H1 (cell line): Measurements from ENCODE around the gene SH3PXD2A.

Experiments
- CHD1 ChIP-seq: IDR thresholded peaks from 2 replicates; pipeline ENCODE4 v1.6.1; 2012; ENCODE audit warnings: low read depth, low read length, improper control_type of control experiment
- CTCF ChIP-seq, 3 experiments: IDR thresholded peaks; 1 replicate in 2 of 3; 2 replicates in 1 of 3; pipeline versions ENCODE4 v1.5.1 to v1.6.1; 2011; ENCODE audit warnings: low read length in 3 of 3, mild to moderate bottlenecking in 3 of 3, inconsistent platforms in 2 of 3, low read depth in 1 of 3, moderate library complexity in 1 of 3; ENCODE audit not compliant: insufficient read depth in 1 of 3; ENCODE audit errors: control extremely low read depth in 1 of 3
- JUND ChIP-seq: IDR thresholded peaks from 2 replicates; pipeline ENCODE4 v1.6.1; 2011; ENCODE audit warnings: mild to moderate bottlenecking, improper control_type of control experiment, low read length
- POLR2AphosphoS5 ChIP-seq: IDR thresholded peaks from 2 replicates; pipeline ENCODE4 v1.6.1; 2011; ENCODE audit warnings: low read depth, low read length
- SIRT6 ChIP-seq: IDR thresholded peaks from one replicate; pipeline ENCODE4 v1.7.1; 2012; ENCODE audit warnings: low read length, inconsistent platforms
- ZNF274 ChIP-seq: IDR thresholded peaks from 2 replicates; pipeline ENCODE4 v1.7.0; 2012; ENCODE audit warnings: low read length, borderline replicate concordance; ENCODE audit errors: extremely low read depth

GRCh38 chr10:103716206-103717160, 138.9 kb downstream of the SH3PXD2A start:
- TF ChIP-seq SIRT6, result no peak
- no peak for TF ChIP-seq ZNF274
- TF ChIP-seq CTCF (IDR thresholded peaks at IDR 0.05; ENCODE audit: control extremely low read depth in 1 of 3, insufficient read depth in 1 of 3, low read depth in 1 of 3, low read length in 3 of 3), result no peak
- TF ChIP-seq POLR2AphosphoS5, result no peak
- no peak for TF ChIP-seq CHD1
- TF ChIP-seq JUND, result no peak
